GM12878 (cell line): Measurements from ENCODE around the gene MICAL3. TPM values are rescaled to one million over a fixed set of nuclear protein-coding genes. Genes with fewer than 3 reads are reported as not detected.

Experiments used
- ASH2L ChIP-seq: fragments of 300-600, 200-600 bp; sonication (generic); IDR thresholded peaks from 2 replicates; pipeline ENCODE4 v1.6.1; 2017; ENCODE audit warnings: low read depth, mild to moderate bottlenecking, borderline replicate concordance
- CEBPB ChIP-seq, 2 experiments: fragments of 150-350 bp in 1 of 2; IDR thresholded peaks; 2 replicates each; pipeline ENCODE4 v1.6.1; 2012 to 2014; ENCODE audit warnings: low read depth in 2 of 2, low read length in 2 of 2, borderline replicate concordance in 1 of 2, inconsistent platforms in 1 of 2
- CREM ChIP-seq: IDR thresholded peaks from 2 replicates; pipeline ENCODE4 v1.6.1; 2014; ENCODE audit warnings: antibody characterized with exemption, low read depth
- GATAD2B ChIP-seq: fragments of 450-650 bp; conservative IDR thresholded peaks from 2 replicates; pipeline ENCODE4 v1.6.1; 2017; ENCODE audit warnings: low read depth, mild to moderate bottlenecking, moderate library complexity
- MLLT1 ChIP-seq: fragments of 450-650 bp; IDR thresholded peaks from 2 replicates; pipeline ENCODE4 v1.6.1; 2016; ENCODE audit warnings: mild to moderate bottlenecking
- NFYB ChIP-seq: IDR thresholded peaks from 2 replicates; pipeline ENCODE4 v1.6.1; 2011; ENCODE audit warnings: low read depth, mild to moderate bottlenecking, low read length, improper control_type of control experiment, moderate library complexity; ENCODE audit not compliant: insufficient read depth
- PBX3 ChIP-seq: IDR thresholded peaks from 2 replicates; pipeline ENCODE4 v1.6.1; 2011; ENCODE audit warnings: mild to moderate bottlenecking, low read depth, low read length, moderate library complexity; ENCODE audit not compliant: insufficient replicate concordance
- POLR2A ChIP-seq: IDR thresholded peaks from 2 replicates; pipeline ENCODE4 v1.6.1; 2011; ENCODE audit warnings: low read depth, mild to moderate bottlenecking, low read length
- RCOR1 ChIP-seq: conservative IDR thresholded peaks from 2 replicates; pipeline ENCODE4 v1.6.1; 2012; ENCODE audit warnings: low read depth, low read length, improper control_type of control experiment
- SIN3A ChIP-seq: IDR thresholded peaks from 2 replicates; pipeline ENCODE4 v1.6.1; 2012; ENCODE audit warnings: low read depth, low read length, improper control_type of control experiment
- SMAD1 ChIP-seq: fragments of 450-650 bp; IDR thresholded peaks from 2 replicates; pipeline ENCODE4 v1.6.1; 2018; ENCODE audit warnings: mild to moderate bottlenecking, low read depth; ENCODE audit not compliant: partially characterized antibody
- SMAD5 ChIP-seq: IDR thresholded peaks from 2 replicates; pipeline ENCODE4 v1.6.1; 2016; ENCODE audit warnings: antibody characterized with exemption, low read depth
- SMARCA5 ChIP-seq: fragments of 450-650 bp; IDR thresholded peaks from 2 replicates; pipeline ENCODE4 v1.6.1; 2017; ENCODE audit warnings: mild to moderate bottlenecking
- TCF12 ChIP-seq: IDR thresholded peaks from 2 replicates; pipeline ENCODE4 v1.6.1; 2011; ENCODE audit warnings: low read depth, mild to moderate bottlenecking, low read length
- ZNF207 ChIP-seq: fragments of 450-650 bp; IDR thresholded peaks from 2 replicates; pipeline ENCODE4 v1.6.1; 2014; ENCODE audit warnings: antibody characterized with exemption, mild to moderate bottlenecking, borderline replicate concordance
- ZNF592 ChIP-seq: fragments of 450-650 bp; IDR thresholded peaks from 2 replicates; pipeline ENCODE4 v1.6.1; 2017; ENCODE audit warnings: mild to moderate bottlenecking, moderate library complexity
- polyA plus RNA-seq, 11 experiments: library from polyadenylated mRNA; depleted of rRNA in 4 of 11; unstranded in 6 of 11; stranded (reverse) in 5 of 11; fragments of >200 nt; fragmentation: Nextera tagmentation in 4 of 11; fragmentation: Illumina TruSeq in 1 of 11; extraction: Ambion mirVana in 4 of 11; extraction: Trizol in 1 of 11; gene quantifications; 1 replicate in 1 of 11; 2 replicates in 10 of 11; pipeline versions ENCODE4 v1.2.1 to v1.2.3, GENCODE V29; 2011 to 2016; ENCODE audit warnings: inconsistent platforms in 2 of 11, missing spikeins in 2 of 11, low read depth in 1 of 11
- total RNA-seq, 4 experiments: library from RNA; depleted of rRNA in 3 of 4; stranded (reverse); fragments of >200 nt in 3 of 4; fragmentation: Illumina TruSeq in 1 of 4; extraction: Trizol in 1 of 4; gene quantifications; 2 replicates each; pipeline versions ENCODE4 v1.2.1 to v1.2.3, GENCODE V29; 2013 to 2021
- TF ChIP-seq, protein P1 (sequence below): IDR thresholded peaks from 2 replicates; pipeline ENCODE4 v1.6.1; 2012; ENCODE audit warnings: low read depth, low read length, improper control_type of control experiment
- TF ChIP-seq, protein P2 (sequence below): fragments of 450-650 bp; IDR thresholded peaks from 2 replicates; pipeline ENCODE4 v1.6.1; 2017; ENCODE audit warnings: mild to moderate bottlenecking, low read depth, inconsistent platforms; ENCODE audit not compliant: poor library complexity, severe bottlenecking
- TF ChIP-seq, protein P3 (sequence below): fragments of 450-650 bp; IDR thresholded peaks from 2 replicates; pipeline ENCODE4 v1.6.1; 2017; ENCODE audit warnings: borderline replicate concordance

The MICAL3 gene
- total and polyA plus RNA-seq, 10 of the 15 experiments (the other 5 are each of a cell fraction or from before 2014, with no cell fraction given) = 2.6 to 92.2 (median 24.0) TPM

DNA sequence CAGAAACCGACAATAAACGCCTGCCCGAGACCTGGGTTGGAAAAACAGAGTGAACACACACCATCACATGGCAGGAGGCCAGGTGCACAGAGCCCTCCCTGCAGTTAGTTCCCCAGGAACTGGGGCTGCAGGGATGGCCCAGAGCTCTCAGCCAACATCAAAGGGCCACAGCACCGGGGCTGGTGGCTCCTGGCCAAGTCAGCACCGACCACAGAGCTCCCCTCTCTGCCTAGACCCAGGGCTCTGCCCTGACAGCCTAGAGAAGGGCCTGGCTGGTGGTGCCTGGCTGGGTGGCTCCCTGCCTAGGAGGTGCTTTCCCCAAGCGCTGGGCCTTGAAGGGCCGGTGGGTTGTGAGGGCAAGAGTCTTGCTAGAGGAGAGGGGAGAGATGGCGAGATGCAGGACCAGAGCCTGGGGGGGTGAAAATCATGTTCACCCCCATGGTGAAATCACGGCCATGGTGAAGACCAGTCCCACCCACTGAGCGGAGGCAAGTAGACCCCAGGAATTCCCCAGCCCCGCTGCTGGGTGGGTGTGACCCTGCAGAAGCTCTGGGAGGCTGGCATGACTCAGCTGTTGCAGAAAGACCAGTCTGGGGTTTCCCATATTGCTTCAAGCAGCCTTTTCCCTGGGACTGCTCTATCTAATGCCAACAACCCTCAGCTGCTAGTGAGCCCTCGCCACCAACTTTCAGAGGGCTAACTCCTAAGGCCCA is 242.9 kb downstream of the MICAL3 start (continued):
- TF ChIP-seq GATAD2B = no peak; the same call in 1 of the 2 replicates
- TF ChIP-seq, protein P1, sequence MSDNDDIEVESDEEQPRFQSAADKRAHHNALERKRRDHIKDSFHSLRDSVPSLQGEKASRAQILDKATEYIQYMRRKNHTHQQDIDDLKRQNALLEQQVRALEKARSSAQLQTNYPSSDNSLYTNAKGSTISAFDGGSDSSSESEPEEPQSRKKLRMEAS = no peak
- TF ChIP-seq, protein P2, sequence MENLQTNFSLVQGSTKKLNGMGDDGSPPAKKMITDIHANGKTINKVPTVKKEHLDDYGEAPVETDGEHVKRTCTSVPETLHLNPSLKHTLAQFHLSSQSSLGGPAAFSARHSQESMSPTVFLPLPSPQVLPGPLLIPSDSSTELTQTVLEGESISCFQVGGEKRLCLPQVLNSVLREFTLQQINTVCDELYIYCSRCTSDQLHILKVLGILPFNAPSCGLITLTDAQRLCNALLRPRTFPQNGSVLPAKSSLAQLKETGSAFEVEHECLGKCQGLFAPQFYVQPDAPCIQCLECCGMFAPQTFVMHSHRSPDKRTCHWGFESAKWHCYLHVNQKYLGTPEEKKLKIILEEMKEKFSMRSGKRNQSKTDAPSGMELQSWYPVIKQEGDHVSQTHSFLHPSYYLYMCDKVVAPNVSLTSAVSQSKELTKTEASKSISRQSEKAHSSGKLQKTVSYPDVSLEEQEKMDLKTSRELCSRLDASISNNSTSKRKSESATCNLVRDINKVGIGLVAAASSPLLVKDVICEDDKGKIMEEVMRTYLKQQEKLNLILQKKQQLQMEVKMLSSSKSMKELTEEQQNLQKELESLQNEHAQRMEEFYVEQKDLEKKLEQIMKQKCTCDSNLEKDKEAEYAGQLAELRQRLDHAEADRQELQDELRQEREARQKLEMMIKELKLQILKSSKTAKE = no peak
- TF ChIP-seq SIN3A = no peak
- TF ChIP-seq SMAD5 = no peak
- no peak for TF ChIP-seq CEBPB (IDR thresholded peaks at IDR 0.05; ENCODE audit: borderline replicate concordance in 1 of 2, low read depth in 2 of 2, low read length in 2 of 2)
- TF ChIP-seq SMAD1 = no peak
- TF ChIP-seq NFYB = no peak
- TF ChIP-seq CREM = no peak
- TF ChIP-seq ASH2L = no peak
- TF ChIP-seq, protein P3, sequence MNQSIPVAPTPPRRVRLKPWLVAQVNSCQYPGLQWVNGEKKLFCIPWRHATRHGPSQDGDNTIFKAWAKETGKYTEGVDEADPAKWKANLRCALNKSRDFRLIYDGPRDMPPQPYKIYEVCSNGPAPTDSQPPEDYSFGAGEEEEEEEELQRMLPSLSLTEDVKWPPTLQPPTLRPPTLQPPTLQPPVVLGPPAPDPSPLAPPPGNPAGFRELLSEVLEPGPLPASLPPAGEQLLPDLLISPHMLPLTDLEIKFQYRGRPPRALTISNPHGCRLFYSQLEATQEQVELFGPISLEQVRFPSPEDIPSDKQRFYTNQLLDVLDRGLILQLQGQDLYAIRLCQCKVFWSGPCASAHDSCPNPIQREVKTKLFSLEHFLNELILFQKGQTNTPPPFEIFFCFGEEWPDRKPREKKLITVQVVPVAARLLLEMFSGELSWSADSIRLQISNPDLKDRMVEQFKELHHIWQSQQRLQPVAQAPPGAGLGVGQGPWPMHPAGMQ = no peak
- 0 out of 2 replicates have a peak, but pooled peaks have one; percentile 28 for TF ChIP-seq POLR2A
- TF ChIP-seq ZNF207 = no peak
- TF ChIP-seq SMARCA5 = 0 out of 2 replicates have a peak, but pooled peaks have one; percentile 10
- 0 out of 2 replicates have a peak, but pooled peaks have one; percentile 23 for TF ChIP-seq TCF12
- TF ChIP-seq MLLT1 = no peak
- no peak for TF ChIP-seq RCOR1
- TF ChIP-seq ZNF592 = no peak
- TF ChIP-seq PBX3 = no peak
